MCF 10A (cell line): ENCODE results near the gene MED20. TPM values are rescaled to one million over a fixed set of nuclear protein-coding genes. Genes with fewer than 3 reads are reported as not detected.

Source experiments
- BruUV-seq: library from RNA; stranded (reverse); fragments of 400-500 nt; replicated peaks from 2 replicates; lab custom pipeline; 2021; lab: Mats Ljungman, UMichigan
- CTCF ChIA-PET: fragments of 300-600 bp; sonication (Branson Sonifier 250); formaldehyde crosslinking; extraction: SDS; loops from one replicate; lab custom pipeline; 2021; ENCODE audit warnings: antibody characterized with exemption, inconsistent platforms; lab: Yijun Ruan, JAX
- POLR2A ChIA-PET: fragments of 300-600, 350-650 bp; sonication (Branson Sonifier 250); formaldehyde crosslinking; extraction: SDS; loops from one replicate; lab custom pipeline; 2020; ENCODE audit warnings: antibody characterized with exemption, inconsistent platforms; lab: Yijun Ruan, JAX
- DNase-seq: peaks from one replicate; pipeline ENCODE4 v3.0.0-alpha.2; 2018; ENCODE audit not compliant: unreplicated experiment
- H3K27ac Mint-ChIP-seq: one replicate; pipeline ENCODE4 v1.8.0; 2022; ENCODE audit warnings: mild to moderate bottlenecking, low read depth, mixed read lengths; ENCODE audit not compliant: unreplicated experiment
- H3K27me3 Mint-ChIP-seq: one replicate; pipeline ENCODE4 v1.8.0; 2022; ENCODE audit warnings: mixed read lengths; ENCODE audit not compliant: insufficient read depth, unreplicated experiment
- H3K36me3 Mint-ChIP-seq: one replicate; pipeline ENCODE4 v1.8.0; 2022; ENCODE audit warnings: mild to moderate bottlenecking, moderate library complexity, mixed read lengths; ENCODE audit not compliant: insufficient read depth, unreplicated experiment
- H3K4me1 Mint-ChIP-seq: one replicate; pipeline ENCODE4 v1.8.0; 2022; ENCODE audit warnings: mixed read lengths; ENCODE audit not compliant: insufficient read depth, unreplicated experiment
- H3K4me3 Mint-ChIP-seq: one replicate; pipeline ENCODE4 v1.8.0; 2022; ENCODE audit warnings: mild to moderate bottlenecking, moderate library complexity, mixed read lengths; ENCODE audit not compliant: unreplicated experiment
- H3K9me3 Mint-ChIP-seq: one replicate; pipeline ENCODE4 v1.8.0; 2022; ENCODE audit warnings: mixed read lengths; ENCODE audit not compliant: unreplicated experiment
- CTCF ChIP-seq: fragments of 200-600 bp; IDR thresholded peaks from one replicate; pipeline ENCODE4 v1.8.0; 2022; ENCODE audit warnings: antibody characterized with exemption, mild to moderate bottlenecking; ENCODE audit not compliant: unreplicated experiment
- intact Hi-C: fragments of 100-400 bp; cut with micrococcal nuclease; formaldehyde crosslinking; loops from 2 replicates; pipeline ENCODE4 v1.14.1; 2022
- total RNA-seq: library from RNA; stranded (reverse); gene quantifications from 2 replicates; pipeline ENCODE4 v1.2.3, GENCODE V29; 2022

MED20 gene
- total RNA-seq, 1 experiment from 2014 or later: 27.6 TPM

- ChIA-PET CTCF (interaction anchor here (1.0 to 1.7 kb wide), 2 partner anchors 28 to 30 kb away, joined by 3 to 6 read pairs; no protein-coding TSS in a partner anchor), POLR2A (interaction anchor here (0.7 to 2.4 kb wide), 4 partner anchors 25 to 79 kb away, joined by 3 to 11 read pairs (median 6); partner anchors contain the start of gene CCND3)
- TF ChIP-seq CTCF: no peak
- BruUV-seq: no TSS peak
- H3K9me3 Mint-ChIP-seq: no peaks in the 10 kb centered on the region
- peaks cover 24% of the 10 kb centered on the region for H3K4me1 Mint-ChIP-seq
- intact Hi-C loops: no loop called here
- H3K36me3 Mint-ChIP-seq: peaks cover 27% of the 10 kb centered on the region
- peak overlapping the region; percentile 22 for H3K27ac Mint-ChIP-seq
- H3K27me3 Mint-ChIP-seq: no peaks in the 10 kb centered on the region
- H3K4me3 Mint-ChIP-seq: no peak overlapping the region
- DNase-seq: peak; percentile 84
These were observed 46.0 kb upstream of the MED20 start for GRCh38 chr6:41966961-41967311.

- no peak for TF ChIP-seq CTCF
- ChIA-PET POLR2A (interaction anchor here (1.6 to 2.4 kb wide), 2 partner anchors 24 to 26 kb away, joined by 3 to 11 read pairs; partner anchors contain the start of gene CCND3), CTCF (interaction anchor here (0.7 to 1.7 kb wide), 4 partner anchors 24 to 67 kb away, joined by 3 to 6 read pairs (median 3); no protein-coding TSS in a partner anchor)
- no peaks in the 10 kb centered on the region for H3K9me3 Mint-ChIP-seq
- H3K36me3 Mint-ChIP-seq: peaks cover 25% of the 10 kb centered on the region
- intact Hi-C loops: no loop called here
- peaks cover 30% of the 10 kb centered on the region for H3K4me1 Mint-ChIP-seq
- BruUV-seq: no TSS peak
- H3K4me3 Mint-ChIP-seq: no peak overlapping the region
- H3K27ac Mint-ChIP-seq: no peak overlapping the region
- DNase-seq: no peak
- H3K27me3 Mint-ChIP-seq: no peaks in the 10 kb centered on the region
These were observed 45.4 kb upstream of the MED20 start for GRCh38 chr6:41966214-41966920.

- H3K4me3 Mint-ChIP-seq: no peak overlapping the region
- no peak overlapping the region for H3K27ac Mint-ChIP-seq
- no peak for TF ChIP-seq CTCF
- H3K36me3 Mint-ChIP-seq: peaks cover 17% of the 10 kb centered on the region
- ChIA-PET CTCF (interaction anchor here (0.7 to 1.7 kb wide), 4 partner anchors 23 to 68 kb away, joined by 3 to 6 read pairs (median 3); no protein-coding TSS in a partner anchor), POLR2A (no interaction called here)
- no peak for DNase-seq
- H3K27me3 Mint-ChIP-seq: no peaks in the 10 kb centered on the region
- peaks cover 26% of the 10 kb centered on the region for H3K4me1 Mint-ChIP-seq
- no TSS peak for BruUV-seq
- intact Hi-C loops: no loop called here
- H3K9me3 Mint-ChIP-seq: no peaks in the 10 kb centered on the region
These were observed 44.7 kb upstream of the MED20 start for GRCh38 chr6:41965429-41966213.
